IMR-90 (cell line): ENCODE data around the gene EFNA5. TPM values are rescaled to one million over a fixed set of nuclear protein-coding genes. Genes with fewer than 3 reads are reported as not detected.
"Not testable (repeated sequence)": the region's sequence is repeated elsewhere in the genome, so short reads cannot be mapped to it uniquely, and the experiment has no call there.

Experiments
- ATAC-seq: fragments of 200-7000 bp; cut with Tn5 transposase; 2 replicates; pipeline ENCODE4 v1.9.1; 2020; ENCODE audit warnings: low read depth, mild to moderate bottlenecking, moderate library complexity
- BruUV-seq: library from RNA; stranded (reverse); fragments of 400-500 nt; replicated peaks from 2 replicates; lab custom pipeline; 2021; lab: Mats Ljungman, UMichigan
- CTCF ChIA-PET: fragments of 300-600 bp; formaldehyde crosslinking; extraction: SDS; loops from one replicate; lab custom pipeline; 2021; ENCODE audit warnings: antibody characterized with exemption; lab: Yijun Ruan, JAX
- POLR2A ChIA-PET: fragments of 300-600 bp; sonication (Branson Sonifier 250); formaldehyde crosslinking; loops from one replicate; lab custom pipeline; 2022; ENCODE audit warnings: antibody characterized with exemption; ENCODE audit not compliant: unreplicated experiment; lab: Charles Lee
- DNase-seq: peaks from one replicate; pipeline ENCODE4 v3.0.0; 2013
- H2AFZ ChIP-seq: replicated peaks from 2 replicates; pipeline ENCODE3; 2013; ENCODE audit warnings: low read length, mild to moderate bottlenecking; ENCODE audit not compliant: poor library complexity
- H2AK5ac ChIP-seq: 2 replicates; pipeline ENCODE4 v1.6.1; 2013; ENCODE audit warnings: low read depth, low read length, inconsistent platforms
- H2AK9ac ChIP-seq: replicated peaks from 2 replicates; pipeline ENCODE3; 2013; ENCODE audit warnings: mild to moderate bottlenecking, low read depth, low read length, moderate library complexity; ENCODE audit not compliant: poor library complexity
- H2BK120ac ChIP-seq: 2 replicates; pipeline ENCODE4 v1.6.1; 2013; ENCODE audit warnings: low read depth, low read length, inconsistent platforms
- H2BK15ac ChIP-seq: 3 replicates; pipeline ENCODE4 v1.6.1; 2013; ENCODE audit warnings: low read depth, low read length, inconsistent platforms
- H2BK20ac ChIP-seq: 2 replicates; pipeline ENCODE4 v1.6.1; 2013; ENCODE audit warnings: low read depth, mild to moderate bottlenecking, inconsistent platforms, low read length, moderate library complexity
- H2BK5ac ChIP-seq: 2 replicates; pipeline ENCODE4 v1.6.1; 2013; ENCODE audit warnings: mild to moderate bottlenecking, low read depth, low read length, inconsistent platforms; ENCODE audit not compliant: poor library complexity, severe bottlenecking
- H3K14ac ChIP-seq: replicated peaks from 2 replicates; pipeline ENCODE4 v1.6.1; 2013; ENCODE audit warnings: low read depth, low read length, inconsistent platforms
- H3K18ac ChIP-seq: 2 replicates; pipeline ENCODE4 v1.6.1; 2013; ENCODE audit warnings: low read depth, low read length, control low read depth
- H3K23ac ChIP-seq: 2 replicates; pipeline ENCODE4 v1.6.1; 2013; ENCODE audit warnings: low read depth, low read length, inconsistent platforms
- H3K27ac ChIP-seq: 2 replicates; pipeline ENCODE4 v1.5.1; 2013; ENCODE audit warnings: mild to moderate bottlenecking, control low read depth, low read length; ENCODE audit not compliant: insufficient read depth
- H3K27me3 ChIP-seq: 2 replicates; pipeline ENCODE4 v1.6.1; 2013; ENCODE audit warnings: low read length; ENCODE audit not compliant: control insufficient read depth, insufficient read depth
- H3K36me3 ChIP-seq: 2 replicates; pipeline ENCODE4 v1.6.1; 2013; ENCODE audit warnings: low read length, mixed read lengths; ENCODE audit not compliant: control insufficient read depth, insufficient read depth
- H3K4ac ChIP-seq: 2 replicates; pipeline ENCODE4 v1.6.1; 2013; ENCODE audit warnings: low read depth, low read length, inconsistent platforms
- H3K4me1 ChIP-seq: 2 replicates; pipeline ENCODE4 v1.6.1; 2013; ENCODE audit warnings: low read length, mixed read lengths; ENCODE audit not compliant: control insufficient read depth, insufficient read depth
- H3K4me2 ChIP-seq: 2 replicates; pipeline ENCODE4 v1.6.1; 2013; ENCODE audit warnings: low read depth, mild to moderate bottlenecking, control low read depth, low read length, moderate library complexity
- H3K4me3 ChIP-seq: 2 replicates; pipeline ENCODE4 v1.5.1; 2013; ENCODE audit warnings: low read depth, mild to moderate bottlenecking, control low read depth, low read length, moderate library complexity; ENCODE audit not compliant: insufficient read depth
- H3K56ac ChIP-seq: 2 replicates; pipeline ENCODE4 v1.6.1; 2013; ENCODE audit warnings: low read length, inconsistent platforms; ENCODE audit not compliant: insufficient read depth; ENCODE audit errors: extremely low read depth
- H3K79me1 ChIP-seq, 2 experiments: 2 replicates each; pipeline ENCODE4 v1.6.1; 2013; ENCODE audit warnings: low read length in 2 of 2, inconsistent platforms in 1 of 2, low read depth in 1 of 2
- H3K9ac ChIP-seq: 2 replicates; pipeline ENCODE4 v1.6.1; 2013; ENCODE audit warnings: low read depth, low read length, control low read depth
- H3K9me1 ChIP-seq: 2 replicates; pipeline ENCODE4 v1.6.1; 2013; ENCODE audit warnings: low read length, inconsistent platforms; ENCODE audit not compliant: insufficient read depth
- H3K9me3 ChIP-seq: 2 replicates; pipeline ENCODE4 v1.6.1; 2013; ENCODE audit warnings: low read length; ENCODE audit not compliant: control insufficient read depth, insufficient read depth
- H4K20me1 ChIP-seq: 2 replicates; pipeline ENCODE4 v1.6.1; 2013; ENCODE audit warnings: low read length, inconsistent platforms; ENCODE audit not compliant: insufficient read depth
- H4K5ac ChIP-seq: 2 replicates; pipeline ENCODE4 v1.6.1; 2013; ENCODE audit warnings: mild to moderate bottlenecking, low read depth, low read length, control low read depth
- H4K8ac ChIP-seq, 2 experiments: 2 replicates each; pipeline ENCODE4 v1.6.1; 2013; ENCODE audit warnings: low read depth in 2 of 2, low read length in 2 of 2, control low read depth in 1 of 2, inconsistent platforms in 1 of 2
- H4K91ac ChIP-seq: 2 replicates; pipeline ENCODE4 v1.6.1; 2013; ENCODE audit warnings: low read depth, low read length, inconsistent platforms; ENCODE audit not compliant: insufficient read depth
- WGBS, 2 experiments: methylation state at CpG; one replicate each; pipeline versions ENCODE4 v1.1.5 to v1.1.7; 2013; ENCODE audit warnings: missing lambda C conversion rate in 2 of 2; ENCODE audit not compliant: insufficient read length in 1 of 2; ENCODE audit errors: extremely low coverage in 2 of 2; 5-methylcytosine and 5-hydroxymethylcytosine counted together
- dilution Hi-C: fragments of 300-500 bp; cut with HindIII; formaldehyde crosslinking; loops from one replicate; pipeline ENCODE4 v1.14.3; 2018; ENCODE audit warnings: low sequenced_read_pairs; ENCODE audit not compliant: unreplicated experiment
- in situ Hi-C: fragments of 300-500 bp; cut with MboI; formaldehyde crosslinking; loops from 3 replicates; pipeline ENCODE4 v1.14.3; 2019; ENCODE audit warnings: low sequenced_read_pairs, inconsistent platforms, mixed read lengths
- intact Hi-C: fragments of 100-400 bp; cut with micrococcal nuclease; formaldehyde crosslinking; loops from 2 replicates; pipeline ENCODE4 v1.10.0; 2022
- polyA plus RNA-seq, 3 experiments: library from polyadenylated mRNA; depleted of rRNA; stranded (reverse); fragments of >200 nt; gene quantifications; 2 replicates each; pipeline ENCODE4 v1.2.3, GENCODE V29; 2012; ENCODE audit warnings: low replicate concordance in 1 of 3
- total RNA-seq: library from RNA; depleted of rRNA; stranded (reverse); fragments of >200 nt; gene quantifications from 2 replicates; pipeline ENCODE4 v1.2.3, GENCODE V29; 2012

The EFNA5 gene
- total and polyA plus RNA-seq, 2 of the 4 experiments (the other 2 are of a cell fraction), result 1.5 to 1.6 TPM

GRCh38 chr5:107433646-107434045 lies 237.1 kb downstream of the EFNA5 start:
- H3K9ac ChIP-seq, H3K36me3 ChIP-seq, H4K20me1 ChIP-seq, H3K27me3 ChIP-seq, H2BK120ac ChIP-seq, intact Hi-C loops, H3K4ac ChIP-seq, H4K8ac ChIP-seq, H2BK15ac ChIP-seq, DNase-seq, H3K27ac ChIP-seq, H3K79me1 ChIP-seq, H2AFZ ChIP-seq, H4K91ac ChIP-seq, ATAC-seq, H3K9me3 ChIP-seq, H2AK9ac ChIP-seq, H3K4me2 ChIP-seq, H3K14ac ChIP-seq, dilution Hi-C loops, in situ Hi-C loops, POLR2A ChIA-PET, H3K56ac ChIP-seq, CTCF ChIA-PET, H3K4me1 ChIP-seq, H3K23ac ChIP-seq, H3K18ac ChIP-seq, H3K4me3 ChIP-seq, H4K5ac ChIP-seq, H2AK5ac ChIP-seq, H2BK20ac ChIP-seq, H2BK5ac ChIP-seq, BruUV-seq, H3K9me1 ChIP-seq: not testable (repeated sequence)
- no CpG with 5 or more reads among the region's 1 CpG for WGBS, 2 experiments
